RWPE2 (cell line): ENCODE data around the gene MUC13.

ENCODE experiments used
- ATAC-seq: fragments of 200-7000 bp; cut with Tn5 transposase; 3 replicates; pipeline ENCODE4 v1.9.1; 2021; ENCODE audit warnings: low read depth
- DNase-seq: peaks from one replicate; pipeline ENCODE4 v3.0.0-alpha.2; 2020; ENCODE audit warnings: low spot score
- H3K27ac ChIP-seq: fragments of 450-650 bp; 2 replicates; pipeline ENCODE4 v1.5.1; 2017; ENCODE audit warnings: mild to moderate bottlenecking; ENCODE audit not compliant: poor library complexity, severe bottlenecking
- H3K27me3 ChIP-seq: fragments of 250-450 bp; sonication (Bioruptor Pico); 2 replicates; pipeline ENCODE4 v1.5.1; 2021; ENCODE audit warnings: mild to moderate bottlenecking, moderate library complexity; ENCODE audit not compliant: insufficient read depth, poor library complexity, severe bottlenecking
- H3K36me3 ChIP-seq: fragments of 250-450 bp; sonication (Bioruptor Pico); 2 replicates; pipeline ENCODE4 v1.5.1; 2020; ENCODE audit warnings: low read depth, mild to moderate bottlenecking, moderate library complexity
- H3K4me1 ChIP-seq: fragments of 250-450 bp; sonication (Bioruptor Pico); 2 replicates; pipeline ENCODE4 v1.5.1; 2021; ENCODE audit warnings: mild to moderate bottlenecking, moderate library complexity; ENCODE audit not compliant: insufficient read depth, poor library complexity, severe bottlenecking
- H3K4me3 ChIP-seq: fragments of 250-450 bp; sonication (Bioruptor Pico); 2 replicates; pipeline ENCODE4 v1.5.1; 2021; ENCODE audit warnings: mild to moderate bottlenecking, moderate library complexity; ENCODE audit not compliant: severe bottlenecking
- H3K9me3 ChIP-seq: fragments of 250-450 bp; sonication (Bioruptor Pico); 2 replicates; pipeline ENCODE4 v1.5.1; 2021; ENCODE audit warnings: mild to moderate bottlenecking, moderate library complexity; ENCODE audit not compliant: severe bottlenecking
- TF ChIP-seq, protein P1 (sequence below): fragments of 450-650 bp; IDR thresholded peaks from one replicate; pipeline ENCODE4 v1.5.1; 2017; ENCODE audit warnings: mild to moderate bottlenecking, moderate library complexity; ENCODE audit not compliant: poor library complexity, severe bottlenecking

The MUC13 gene

DNA sequence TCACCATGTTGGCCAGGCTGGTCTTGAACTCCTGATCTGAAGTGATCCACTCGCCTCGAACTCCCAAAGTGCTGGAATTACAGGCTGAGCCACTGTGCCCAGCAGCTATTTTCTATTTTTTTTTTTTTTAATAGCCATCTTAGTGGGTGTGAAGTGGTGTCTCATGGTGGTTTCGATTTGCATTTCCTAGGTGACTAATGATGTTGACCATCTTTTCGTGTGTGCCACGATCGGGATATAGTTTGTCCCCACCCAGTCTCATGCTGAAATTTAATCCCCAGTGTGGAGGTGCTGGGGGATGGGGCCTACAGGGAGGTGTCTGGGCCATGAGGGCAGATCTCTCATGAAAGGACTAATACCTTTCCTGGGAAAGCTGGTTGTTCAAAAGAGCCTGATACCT is 41.8 kb upstream of the MUC13 start:
- Histone ChIP-seq H3K4me3 (no peak overlapping the region), H3K9me3 (no peaks in the 10 kb centered on the region), H3K36me3 (peaks cover 52% of the 10 kb centered on the region), H3K27ac (no peak overlapping the region), H3K27me3 (no peaks in the 10 kb centered on the region), H3K4me1 (no peaks in the 10 kb centered on the region)
- TF ChIP-seq, protein P1, sequence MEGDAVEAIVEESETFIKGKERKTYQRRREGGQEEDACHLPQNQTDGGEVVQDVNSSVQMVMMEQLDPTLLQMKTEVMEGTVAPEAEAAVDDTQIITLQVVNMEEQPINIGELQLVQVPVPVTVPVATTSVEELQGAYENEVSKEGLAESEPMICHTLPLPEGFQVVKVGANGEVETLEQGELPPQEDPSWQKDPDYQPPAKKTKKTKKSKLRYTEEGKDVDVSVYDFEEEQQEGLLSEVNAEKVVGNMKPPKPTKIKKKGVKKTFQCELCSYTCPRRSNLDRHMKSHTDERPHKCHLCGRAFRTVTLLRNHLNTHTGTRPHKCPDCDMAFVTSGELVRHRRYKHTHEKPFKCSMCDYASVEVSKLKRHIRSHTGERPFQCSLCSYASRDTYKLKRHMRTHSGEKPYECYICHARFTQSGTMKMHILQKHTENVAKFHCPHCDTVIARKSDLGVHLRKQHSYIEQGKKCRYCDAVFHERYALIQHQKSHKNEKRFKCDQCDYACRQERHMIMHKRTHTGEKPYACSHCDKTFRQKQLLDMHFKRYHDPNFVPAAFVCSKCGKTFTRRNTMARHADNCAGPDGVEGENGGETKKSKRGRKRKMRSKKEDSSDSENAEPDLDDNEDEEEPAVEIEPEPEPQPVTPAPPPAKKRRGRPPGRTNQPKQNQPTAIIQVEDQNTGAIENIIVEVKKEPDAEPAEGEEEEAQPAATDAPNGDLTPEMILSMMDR = no peak
- DNase-seq (no peak), ATAC-seq (no peak)

DNA sequence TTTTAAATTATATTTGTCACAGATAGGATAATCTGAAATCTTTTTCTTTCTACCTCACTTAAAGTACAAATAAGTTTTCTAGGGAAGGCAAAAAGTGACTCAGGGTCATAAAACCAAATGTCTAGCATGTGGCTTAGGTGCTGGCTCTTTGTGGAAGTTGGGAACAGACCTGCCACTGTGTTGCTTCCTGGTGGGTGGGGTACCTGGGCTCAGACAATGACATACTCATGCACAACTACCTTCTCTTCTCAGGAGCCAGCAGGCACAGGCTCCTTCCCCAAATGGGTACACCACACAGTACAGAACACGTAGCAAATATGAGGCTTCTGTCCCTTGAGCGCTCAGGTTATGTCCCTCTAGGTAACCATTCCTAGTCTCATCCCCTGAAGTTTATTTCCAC is 40.1 kb upstream of the MUC13 start:
- Histone ChIP-seq H3K9me3 (no peaks in the 10 kb centered on the region), H3K27me3 (no peaks in the 10 kb centered on the region), H3K4me1 (no peaks in the 10 kb centered on the region), H3K4me3 (no peak overlapping the region), H3K36me3 (peaks cover 58% of the 10 kb centered on the region), H3K27ac (no peak overlapping the region)
- DNase-seq = no peak
- TF ChIP-seq, protein P1 = no peak
- ATAC-seq = no peak

DNA sequence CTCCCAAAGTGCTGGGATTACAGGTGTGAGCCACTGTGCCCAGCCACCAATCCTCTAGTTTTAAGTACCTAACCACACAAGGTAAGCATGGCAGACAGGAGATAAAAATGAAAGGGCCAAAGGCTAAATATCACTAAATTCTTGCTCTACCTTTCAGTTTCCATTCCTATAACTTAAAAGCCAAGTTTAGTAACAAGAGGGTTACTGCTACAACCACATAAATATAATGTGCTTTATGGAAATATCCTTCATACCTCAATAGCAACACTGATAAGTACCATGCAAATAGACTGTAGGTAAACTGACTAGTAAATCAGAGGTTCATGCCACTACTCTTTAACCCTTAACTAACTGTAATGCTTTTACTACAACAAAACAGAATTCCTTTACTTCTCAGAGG is 38.7 kb upstream of the MUC13 start:
- Histone ChIP-seq H3K27ac (no peak overlapping the region), H3K36me3 (peaks cover 54% of the 10 kb centered on the region), H3K4me3 (no peak overlapping the region), H3K27me3 (no peaks in the 10 kb centered on the region), H3K9me3 (no peaks in the 10 kb centered on the region), H3K4me1 (no peaks in the 10 kb centered on the region)
- DNase-seq (no peak), ATAC-seq (no peak)
- TF ChIP-seq, protein P1 = no peak

DNA sequence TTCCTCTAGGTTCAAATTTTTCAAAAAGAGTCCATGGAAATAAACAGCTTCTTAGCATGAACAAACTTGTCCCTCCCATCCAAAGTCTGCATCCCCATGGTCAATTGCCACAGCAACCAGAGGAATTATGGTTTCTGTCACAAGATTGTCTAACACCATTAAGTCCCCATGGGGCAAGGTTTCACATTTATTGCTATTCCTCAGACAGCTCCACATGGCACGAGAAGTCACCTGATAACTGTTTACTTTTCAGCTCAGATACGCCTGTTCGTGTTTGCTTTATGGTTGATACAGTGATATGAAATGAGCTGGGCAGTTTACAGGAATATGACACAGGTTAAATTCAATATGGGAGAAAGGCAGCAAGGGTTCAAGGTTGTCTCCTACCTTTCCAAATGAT is 37.9 kb upstream of the MUC13 start:
- H3K27ac ChIP-seq = no peak overlapping the region
- DNase-seq (no peak), ATAC-seq (no peak)
- no peaks in the 10 kb centered on the region for H3K4me1 ChIP-seq
- H3K4me3 ChIP-seq = no peak overlapping the region
- H3K36me3 ChIP-seq = peaks cover 46% of the 10 kb centered on the region
- H3K9me3 ChIP-seq = no peaks in the 10 kb centered on the region
- TF ChIP-seq, protein P1 = no peak
- no peaks in the 10 kb centered on the region for H3K27me3 ChIP-seq

DNA sequence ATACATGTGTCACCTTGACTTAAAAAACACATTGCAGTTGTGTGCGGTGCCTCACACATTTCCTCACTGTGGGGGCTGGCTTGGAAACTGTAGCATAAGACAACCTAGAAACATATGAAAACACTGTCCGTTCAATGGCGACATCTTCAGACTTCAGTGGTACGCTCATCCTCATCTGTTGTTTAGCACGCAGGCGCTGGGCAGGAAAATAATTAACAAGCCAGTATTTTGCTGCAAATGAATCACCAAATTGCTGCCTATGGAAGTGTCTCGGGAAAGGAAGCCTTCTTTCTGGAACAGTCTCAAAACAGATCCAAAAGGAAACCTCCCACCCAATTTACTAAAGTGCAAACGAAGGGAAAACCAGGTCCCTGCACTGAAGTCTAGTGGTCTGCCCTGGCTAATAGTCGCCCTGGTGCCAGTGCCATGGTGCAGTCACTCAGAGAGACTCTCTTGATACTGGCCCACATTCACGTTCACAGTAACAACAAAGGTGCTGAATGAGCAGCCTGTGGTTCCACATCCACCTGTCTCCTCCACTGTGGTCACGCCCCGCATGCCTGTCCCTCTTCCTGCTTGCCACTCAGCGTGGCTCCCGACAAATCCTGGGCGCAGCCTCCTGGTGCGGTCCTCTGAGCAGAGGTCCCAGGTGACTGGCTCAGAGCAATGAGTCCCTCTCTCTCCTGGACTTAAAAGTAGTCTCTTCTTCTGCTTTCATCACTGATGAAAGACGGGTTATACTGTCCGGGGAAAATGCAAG is 35.6 kb upstream of the MUC13 start:
- H3K36me3 ChIP-seq = peaks cover 29% of the 10 kb centered on the region
- no peak overlapping the region for H3K27ac ChIP-seq
- H3K4me3 ChIP-seq = no peak overlapping the region
- no peaks in the 10 kb centered on the region for H3K9me3 ChIP-seq
- TF ChIP-seq, protein P1 = no peak
- no peaks in the 10 kb centered on the region for H3K27me3 ChIP-seq
- no peaks in the 10 kb centered on the region for H3K4me1 ChIP-seq
- no peak for DNase-seq
- ATAC-seq = no peak
